Measurements from ENCODE around the gene CTXND2. TPM values are rescaled to one million over a fixed set of nuclear protein-coding genes. Genes with fewer than 3 reads are reported as not detected.
"Not testable (repeated sequence)": the region's sequence is repeated elsewhere in the genome, so short reads cannot be mapped to it uniquely, and the experiment has no call there.

Gene CTXND2
- total RNA-seq, 1 experiment from 2014 or later, result not detected

- POLR2A ChIA-PET; DNase-seq (ENCODE audit: low read depth, low spot score); H3K79me2 ChIP-seq (ENCODE audit: insufficient read depth, low read length); BruUV-seq (replicated peaks); H3K4me2 ChIP-seq (ENCODE audit: low read length); H3K4me1 ChIP-seq (ENCODE audit: control insufficient read depth in 1 of 2, insufficient read depth in 2 of 2, low read length in 2 of 2); ATAC-seq; H3K4me3 ChIP-seq (replicated peaks in 1 of 2; ENCODE audit: low read depth in 1 of 2, low read length in 2 of 2); H3K9me2 ChIP-seq (ENCODE audit: insufficient read depth); CTCF ChIA-PET; H4K20me1 ChIP-seq (ENCODE audit: insufficient read depth); H3K27ac ChIP-seq (ENCODE audit: low read depth, low read length); H3K9me3 ChIP-seq (ENCODE audit: control insufficient read depth in 1 of 2, insufficient read depth in 1 of 2, low read depth in 1 of 2, low read length in 2 of 2); intact Hi-C loops (cut with micrococcal nuclease); H3K36me3 ChIP-seq (ENCODE audit: control insufficient read depth in 1 of 2, insufficient read depth in 2 of 2, low read length in 2 of 2); RAD21 ChIA-PET (ENCODE audit: low non-redundant PET in 1 of 2, low total read pairs in 2 of 2, uncharacterized antibody in 2 of 2, unreplicated experiment in 2 of 2); H3K27me3 ChIP-seq (ENCODE audit: insufficient read depth, low read length); H3K9ac ChIP-seq (ENCODE audit: low read length); H2AFZ ChIP-seq (ENCODE audit: low read depth, low read length, poor library complexity, severe bottlenecking): not testable (repeated sequence)
Observed at GRCh38 chr1:150883121-150883520, 3.8 kb upstream of the CTXND2 start.

GRCh38 chr1:150888727-150889126 is 1.8 kb downstream of the CTXND2 start:
- H3K9ac ChIP-seq (ENCODE audit: low read length), result no peak overlapping the region
- no peaks in the 10 kb centered on the region for H4K20me1 ChIP-seq (ENCODE audit: insufficient read depth)
- no peaks in the 10 kb centered on the region for H3K79me2 ChIP-seq (ENCODE audit: insufficient read depth, low read length)
- H3K4me2 ChIP-seq (ENCODE audit: low read length), result no peak overlapping the region
- ChIA-PET POLR2A (no interaction called here), RAD21 (ENCODE audit: low non-redundant PET in 1 of 2, low total read pairs in 2 of 2, uncharacterized antibody in 2 of 2, unreplicated experiment in 2 of 2) (no interaction called here), CTCF (no interaction called here)
- H3K4me1 ChIP-seq (ENCODE audit: control insufficient read depth in 1 of 2, insufficient read depth in 2 of 2, low read length in 2 of 2), result peaks cover 0 to 4% of the 10 kb centered on the region in 2 experiments; a peak in 3 of 4 replicates
- no TSS peak for BruUV-seq (replicated peaks)
- intact Hi-C loops (cut with micrococcal nuclease), result no loop called here
- no peak overlapping the region for H3K4me3 ChIP-seq (replicated peaks in 1 of 2; ENCODE audit: low read depth in 1 of 2, low read length in 2 of 2)
- no peaks in the 10 kb centered on the region for H3K36me3 ChIP-seq (ENCODE audit: control insufficient read depth in 1 of 2, insufficient read depth in 2 of 2, low read length in 2 of 2)
- H3K27me3 ChIP-seq (ENCODE audit: insufficient read depth, low read length), result no peaks in the 10 kb centered on the region
- no peak for TF ChIP-seq SRF (IDR thresholded peaks at IDR 0.05; ENCODE audit: low read depth)
- no peak for TF ChIP-seq JUND (IDR thresholded peaks at IDR 0.05)
- TF ChIP-seq FOSL1 (IDR thresholded peaks at IDR 0.05; ENCODE audit: low read depth), result no peak
- no peak for TF ChIP-seq TCF7L2 (IDR thresholded peaks at IDR 0.05; ENCODE audit: borderline replicate concordance, extremely low read depth, insufficient read depth, insufficient read length)
- TF ChIP-seq ATF3 (IDR thresholded peaks at IDR 0.05), result no peak
- no peak for TF ChIP-seq ZNF274 (IDR thresholded peaks at IDR 0.05; ENCODE audit: low read depth, low read length)
- TF ChIP-seq, protein P1, sequence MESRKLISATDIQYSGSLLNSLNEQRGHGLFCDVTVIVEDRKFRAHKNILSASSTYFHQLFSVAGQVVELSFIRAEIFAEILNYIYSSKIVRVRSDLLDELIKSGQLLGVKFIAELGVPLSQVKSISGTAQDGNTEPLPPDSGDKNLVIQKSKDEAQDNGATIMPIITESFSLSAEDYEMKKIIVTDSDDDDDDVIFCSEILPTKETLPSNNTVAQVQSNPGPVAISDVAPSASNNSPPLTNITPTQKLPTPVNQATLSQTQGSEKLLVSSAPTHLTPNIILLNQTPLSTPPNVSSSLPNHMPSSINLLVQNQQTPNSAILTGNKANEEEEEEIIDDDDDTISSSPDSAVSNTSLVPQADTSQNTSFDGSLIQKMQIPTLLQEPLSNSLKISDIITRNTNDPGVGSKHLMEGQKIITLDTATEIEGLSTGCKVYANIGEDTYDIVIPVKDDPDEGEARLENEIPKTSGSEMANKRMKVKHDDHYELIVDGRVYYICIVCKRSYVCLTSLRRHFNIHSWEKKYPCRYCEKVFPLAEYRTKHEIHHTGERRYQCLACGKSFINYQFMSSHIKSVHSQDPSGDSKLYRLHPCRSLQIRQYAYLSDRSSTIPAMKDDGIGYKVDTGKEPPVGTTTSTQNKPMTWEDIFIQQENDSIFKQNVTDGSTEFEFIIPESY (IDR thresholded peaks at IDR 0.05; ENCODE audit: extremely low read depth, insufficient replicate concordance, low read length), result no peak
- TF ChIP-seq SP1 (IDR thresholded peaks at IDR 0.05; ENCODE audit: low read depth), result no peak
- no peak for TF ChIP-seq CTCF (IDR thresholded peaks at IDR 0.05 in 2 of 3, conservative IDR thresholded peaks at IDR 0.05 in 1 of 3; ENCODE audit: borderline replicate concordance in 1 of 3, insufficient read depth in 1 of 3, low read depth in 2 of 3, low read length in 2 of 3)
- no peak for TF ChIP-seq POLR2A (IDR thresholded peaks at IDR 0.05; ENCODE audit: borderline replicate concordance, extremely low read depth, insufficient read depth, insufficient read length)
- TF ChIP-seq SIN3A (IDR thresholded peaks at IDR 0.05; ENCODE audit: low read depth), result no peak
- no peak overlapping the region for H3K27ac ChIP-seq (ENCODE audit: low read depth, low read length)
- DNase-seq (ENCODE audit: low read depth, low spot score) (no peak), ATAC-seq (no peak)
- no peaks in the 10 kb centered on the region for H3K9me2 ChIP-seq (ENCODE audit: insufficient read depth)
- no peak overlapping the region for H2AFZ ChIP-seq (ENCODE audit: low read depth, low read length, poor library complexity, severe bottlenecking)
- no peaks in the 10 kb centered on the region for H3K9me3 ChIP-seq (ENCODE audit: control insufficient read depth in 1 of 2, insufficient read depth in 1 of 2, low read depth in 1 of 2, low read length in 2 of 2)
